KMS-11 (cell line): ENCODE measurements around the gene DCST2.

ENCODE experiments used
- H2AFZ ChIP-seq: fragments of 200-600 bp; sonication (generic); 2 replicates; pipeline ENCODE4 v1.6.1; 2016; ENCODE audit warnings: antibody characterized with exemption, mixed run types, low read depth
- H3K27ac ChIP-seq: fragments of 200-600 bp; sonication (generic); 2 replicates; pipeline ENCODE4 v1.6.1; 2016; ENCODE audit warnings: mild to moderate bottlenecking, mixed run types
- H3K27me3 ChIP-seq: fragments of 200-600 bp; sonication (generic); 2 replicates; pipeline ENCODE4 v1.6.1; 2017; ENCODE audit warnings: mild to moderate bottlenecking, low read depth, mixed run types, moderate library complexity; ENCODE audit not compliant: insufficient read depth
- H3K36me3 ChIP-seq: fragments of 200-600 bp; sonication (generic); 2 replicates; pipeline ENCODE4 v1.6.1; 2017; ENCODE audit warnings: mild to moderate bottlenecking, mixed run types; ENCODE audit not compliant: insufficient read depth
- H3K4me1 ChIP-seq: fragments of 200-600 bp; sonication (generic); 2 replicates; pipeline ENCODE4 v1.6.1; 2016; ENCODE audit warnings: mild to moderate bottlenecking, low read depth, mixed run types; ENCODE audit not compliant: poor library complexity, severe bottlenecking
- H3K4me2 ChIP-seq: fragments of 200-600 bp; sonication (generic); 2 replicates; pipeline ENCODE4 v1.7.0; 2016; ENCODE audit warnings: mild to moderate bottlenecking, mixed run types
- H3K4me3 ChIP-seq: fragments of 200-600 bp; sonication (generic); IDR thresholded peaks from 2 replicates; pipeline ENCODE4 v1.6.1; 2017; ENCODE audit warnings: low read depth, low read length, mixed read lengths; ENCODE audit not compliant: insufficient read depth
- H3K79me2 ChIP-seq: fragments of 200-600 bp; sonication (generic); 2 replicates; pipeline ENCODE4 v1.6.1; 2016; ENCODE audit warnings: low read depth, mixed run types; ENCODE audit not compliant: insufficient read depth
- H3K9ac ChIP-seq: fragments of 200-600 bp; sonication (generic); 2 replicates; pipeline ENCODE4 v1.6.1; 2016; ENCODE audit warnings: mild to moderate bottlenecking, mixed run types
- H4K20me1 ChIP-seq: fragments of 200-600 bp; sonication (generic); 2 replicates; pipeline ENCODE4 v1.6.1; 2016; ENCODE audit warnings: mild to moderate bottlenecking, mixed run types; ENCODE audit not compliant: insufficient read depth
- TF ChIP-seq, protein P1 (sequence below): fragments of 200-600 bp; sonication (generic); conservative IDR thresholded peaks from 2 replicates; pipeline ENCODE4 v1.6.1; 2017; ENCODE audit warnings: low read depth, mild to moderate bottlenecking, antibody characterized with exemption, low read length, moderate library complexity, mixed read lengths

The DCST2 gene

DNA sequence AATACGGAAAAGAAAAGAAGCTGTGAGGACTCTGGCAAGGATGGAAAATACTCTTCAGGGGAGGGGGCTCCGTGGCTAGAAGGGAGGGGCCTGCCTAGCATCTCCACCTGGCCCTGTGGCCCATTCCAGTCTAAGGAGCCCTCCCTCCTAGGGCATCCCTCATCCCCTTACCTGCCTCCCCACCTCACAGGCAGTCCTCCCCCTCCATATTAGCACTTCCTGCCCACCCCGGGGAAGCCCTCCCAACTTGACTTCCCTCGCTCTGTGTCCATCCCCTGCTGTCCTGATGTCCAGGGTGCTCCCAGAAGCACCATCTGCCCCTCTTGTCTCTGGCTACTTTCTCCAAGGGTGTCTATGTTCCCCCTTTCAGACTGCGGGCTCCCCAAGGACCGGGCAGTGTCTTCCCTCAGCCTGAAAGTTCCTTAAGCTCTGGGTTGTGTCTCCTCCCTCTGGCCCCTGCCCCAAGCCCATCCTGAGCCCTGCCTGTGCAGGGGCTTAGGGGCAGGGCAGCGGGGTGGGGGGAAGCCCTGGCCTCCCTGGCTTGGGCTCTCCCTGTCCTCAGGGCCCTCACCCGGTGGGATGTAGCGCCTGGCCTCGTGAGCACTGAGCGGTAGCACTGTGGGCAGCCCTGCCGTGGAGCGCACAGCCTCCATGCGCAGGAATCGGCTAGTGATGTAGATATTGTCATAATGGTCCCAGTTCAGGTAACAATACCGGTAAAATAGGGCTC is 3.9 kb downstream of the DCST2 start:
- H3K27me3 ChIP-seq = peaks cover 39% of the 10 kb centered on the region; the same call in 1 of the 2 replicates
- H3K79me2 ChIP-seq = no peaks in the 10 kb centered on the region
- no peak overlapping the region for H2AFZ ChIP-seq
- H3K9ac ChIP-seq = no peak overlapping the region
- H3K4me3 ChIP-seq = no peak overlapping the region
- no peaks in the 10 kb centered on the region for H4K20me1 ChIP-seq
- no peak overlapping the region for H3K4me2 ChIP-seq
- H3K27ac ChIP-seq = no peak overlapping the region
- H3K36me3 ChIP-seq = no peaks in the 10 kb centered on the region
- TF ChIP-seq, protein P1, sequence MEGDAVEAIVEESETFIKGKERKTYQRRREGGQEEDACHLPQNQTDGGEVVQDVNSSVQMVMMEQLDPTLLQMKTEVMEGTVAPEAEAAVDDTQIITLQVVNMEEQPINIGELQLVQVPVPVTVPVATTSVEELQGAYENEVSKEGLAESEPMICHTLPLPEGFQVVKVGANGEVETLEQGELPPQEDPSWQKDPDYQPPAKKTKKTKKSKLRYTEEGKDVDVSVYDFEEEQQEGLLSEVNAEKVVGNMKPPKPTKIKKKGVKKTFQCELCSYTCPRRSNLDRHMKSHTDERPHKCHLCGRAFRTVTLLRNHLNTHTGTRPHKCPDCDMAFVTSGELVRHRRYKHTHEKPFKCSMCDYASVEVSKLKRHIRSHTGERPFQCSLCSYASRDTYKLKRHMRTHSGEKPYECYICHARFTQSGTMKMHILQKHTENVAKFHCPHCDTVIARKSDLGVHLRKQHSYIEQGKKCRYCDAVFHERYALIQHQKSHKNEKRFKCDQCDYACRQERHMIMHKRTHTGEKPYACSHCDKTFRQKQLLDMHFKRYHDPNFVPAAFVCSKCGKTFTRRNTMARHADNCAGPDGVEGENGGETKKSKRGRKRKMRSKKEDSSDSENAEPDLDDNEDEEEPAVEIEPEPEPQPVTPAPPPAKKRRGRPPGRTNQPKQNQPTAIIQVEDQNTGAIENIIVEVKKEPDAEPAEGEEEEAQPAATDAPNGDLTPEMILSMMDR = no peak
- no peaks in the 10 kb centered on the region for H3K4me1 ChIP-seq

DNA sequence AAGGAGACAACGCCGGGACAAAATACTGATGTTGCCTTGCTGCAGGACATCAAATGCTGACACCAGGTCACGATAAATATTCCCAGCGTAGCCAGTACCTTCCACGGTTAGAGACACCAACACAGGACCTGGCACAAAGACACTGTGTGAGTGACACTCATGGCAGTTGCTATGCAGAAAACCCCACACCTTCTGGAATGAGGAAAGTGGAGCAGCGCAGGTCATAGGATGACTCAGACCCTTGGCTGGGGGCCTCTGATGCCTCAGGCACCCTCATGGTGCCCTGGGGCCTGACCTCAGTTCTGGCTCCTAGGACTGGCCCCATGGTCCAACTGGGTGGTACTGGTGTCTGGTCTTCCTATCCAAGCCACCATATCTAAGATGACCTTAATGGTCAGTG is 7.0 kb downstream of the DCST2 start:
- H3K27ac ChIP-seq = no peak overlapping the region
- H3K27me3 ChIP-seq = peaks cover 16% of the 10 kb centered on the region; the same call in 1 of the 2 replicates
- H3K79me2 ChIP-seq = no peaks in the 10 kb centered on the region
- no peak overlapping the region for H3K4me2 ChIP-seq
- no peak overlapping the region for H2AFZ ChIP-seq
- H3K4me1 ChIP-seq = no peaks in the 10 kb centered on the region
- H3K9ac ChIP-seq = no peak overlapping the region
- no peaks in the 10 kb centered on the region for H3K36me3 ChIP-seq
- no peaks in the 10 kb centered on the region for H4K20me1 ChIP-seq
- no peak overlapping the region for H3K4me3 ChIP-seq
- TF ChIP-seq, protein P1 = no peak

DNA sequence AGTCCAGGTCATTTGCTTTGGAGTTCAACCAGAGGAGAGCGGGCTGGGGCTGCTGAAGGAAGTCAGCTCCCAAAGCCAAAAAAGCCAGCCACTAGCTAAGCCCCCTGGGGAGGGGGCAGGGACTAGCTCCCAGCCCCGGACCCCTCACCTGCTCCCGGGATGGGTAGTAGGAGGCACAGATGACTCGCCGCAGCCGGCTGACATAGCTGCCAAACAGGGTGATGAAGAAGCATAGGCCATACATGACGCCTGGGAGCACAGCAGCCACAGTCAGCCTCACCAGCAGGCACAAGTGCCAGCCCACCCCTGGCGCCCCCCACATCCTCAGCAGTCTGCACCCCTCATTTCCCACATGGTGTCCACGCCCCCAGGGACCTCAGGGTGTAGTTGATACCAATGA is 7.4 kb downstream of the DCST2 start:
- H2AFZ ChIP-seq = no peak overlapping the region
- H3K4me1 ChIP-seq = no peaks in the 10 kb centered on the region
- no peak overlapping the region for H3K4me2 ChIP-seq
- H3K36me3 ChIP-seq = no peaks in the 10 kb centered on the region
- H3K27ac ChIP-seq = no peak overlapping the region
- H3K27me3 ChIP-seq = peaks cover 15% of the 10 kb centered on the region; the same call in 1 of the 2 replicates
- no peak overlapping the region for H3K9ac ChIP-seq
- no peak overlapping the region for H3K4me3 ChIP-seq
- H3K79me2 ChIP-seq = no peaks in the 10 kb centered on the region
- H4K20me1 ChIP-seq = no peaks in the 10 kb centered on the region
- TF ChIP-seq, protein P1 = no peak

DNA sequence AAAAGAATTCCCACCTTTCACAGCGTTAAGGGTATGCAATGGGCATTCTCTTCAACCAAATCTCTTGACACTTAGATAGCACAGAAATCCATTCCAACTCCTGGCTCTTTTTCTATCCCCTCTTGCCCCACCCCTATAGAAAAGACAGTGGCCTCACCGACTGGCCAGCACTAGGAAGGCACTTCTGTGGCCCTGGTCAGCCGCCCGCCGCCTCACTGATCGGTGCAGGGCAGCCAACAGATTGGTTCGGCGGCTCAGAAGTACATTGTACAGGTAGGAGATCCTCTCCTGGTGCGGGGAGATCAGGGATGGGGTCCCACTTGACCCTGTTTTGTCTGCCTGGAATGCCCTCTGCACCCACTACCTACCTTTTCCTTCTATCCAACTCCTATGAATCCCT is 9.3 kb downstream of the DCST2 start:
- TF ChIP-seq, protein P1 = no peak
- H2AFZ ChIP-seq = no peak overlapping the region
- H3K4me1 ChIP-seq = no peaks in the 10 kb centered on the region
- H3K36me3 ChIP-seq = no peaks in the 10 kb centered on the region
- no peak overlapping the region for H3K9ac ChIP-seq
- no peak overlapping the region for H3K4me2 ChIP-seq
- no peaks in the 10 kb centered on the region for H3K79me2 ChIP-seq
- H3K27me3 ChIP-seq = no peaks in the 10 kb centered on the region
- no peaks in the 10 kb centered on the region for H4K20me1 ChIP-seq
- no peak overlapping the region for H3K4me3 ChIP-seq
- H3K27ac ChIP-seq = no peak overlapping the region
